ENCODE measurements around the gene TCF4. TPM values are rescaled to one million over a fixed set of nuclear protein-coding genes. Genes with fewer than 3 reads are reported as not detected.

TCF4 gene
- total RNA-seq, 1 experiment from 2014 or later: 93.7 TPM

- no peak for TF ChIP-seq CTCF (IDR thresholded peaks at IDR 0.05; ENCODE audit: insufficient read depth in 1 of 2, low read depth in 1 of 2, low read length in 1 of 2, severe bottlenecking in 1 of 2, unreplicated experiment in 1 of 2)
- Mint-ChIP-seq H3K4me1 (ENCODE audit: low read depth, unreplicated experiment) (no peaks in the 10 kb centered on the region), H3K36me3 (ENCODE audit: insufficient read depth, unreplicated experiment) (peaks cover 18% of the 10 kb centered on the region), H3K27ac (ENCODE audit: unreplicated experiment) (no peak overlapping the region), H3K4me3 (ENCODE audit: unreplicated experiment) (no peak overlapping the region), H3K27me3 (ENCODE audit: insufficient read depth, unreplicated experiment) (no peaks in the 10 kb centered on the region), H3K9me3 (ENCODE audit: unreplicated experiment) (no peaks in the 10 kb centered on the region)
- no peaks in the 10 kb centered on the region for H3K27me3 ChIP-seq (replicated peaks; ENCODE audit: control insufficient read depth, insufficient read depth, low read length)
- H3K9me3 ChIP-seq: no peaks in the 10 kb centered on the region
- intact Hi-C loops (cut with micrococcal nuclease; ENCODE audit: unreplicated experiment): no loop called here
- no peaks in the 10 kb centered on the region for H3K4me1 ChIP-seq
- DNase-seq: no peak
- POLR2A ChIA-PET: interaction anchor here (0.6 kb wide), 1 partner anchor 39 kb away, joined by 7 read pairs; no protein-coding TSS in a partner anchor
- no peaks in the 10 kb centered on the region for H3K36me3 ChIP-seq (ENCODE audit: control insufficient read depth, insufficient read depth, low read length)
- no peak overlapping the region for H3K4me3 ChIP-seq (ENCODE audit: low read depth, low read length)
- CTCF ChIA-PET: no interaction called here
- no TSS peak for BruUV-seq (replicated peaks)
Measured at GRCh38 chr18:55214969-55215368, 373.0 kb downstream of the TCF4 start.

- no peaks in the 10 kb centered on the region for H3K27me3 ChIP-seq (replicated peaks; ENCODE audit: control insufficient read depth, insufficient read depth, low read length)
- no peaks in the 10 kb centered on the region for H3K9me3 ChIP-seq
- intact Hi-C loops (cut with micrococcal nuclease; ENCODE audit: unreplicated experiment): no loop called here
- CTCF ChIA-PET: no interaction called here
- no TSS peak for BruUV-seq (replicated peaks)
- Mint-ChIP-seq H3K4me1 (ENCODE audit: low read depth, unreplicated experiment) (no peaks in the 10 kb centered on the region), H3K27me3 (ENCODE audit: insufficient read depth, unreplicated experiment) (no peaks in the 10 kb centered on the region), H3K9me3 (ENCODE audit: unreplicated experiment) (no peaks in the 10 kb centered on the region), H3K27ac (ENCODE audit: unreplicated experiment) (no peak overlapping the region), H3K36me3 (ENCODE audit: insufficient read depth, unreplicated experiment) (peaks cover 16% of the 10 kb centered on the region), H3K4me3 (ENCODE audit: unreplicated experiment) (no peak overlapping the region)
- POLR2A ChIA-PET: no interaction called here
- DNase-seq: no peak
- H3K4me3 ChIP-seq (ENCODE audit: low read depth, low read length): no peak overlapping the region
- no peaks in the 10 kb centered on the region for H3K36me3 ChIP-seq (ENCODE audit: control insufficient read depth, insufficient read depth, low read length)
- no peaks in the 10 kb centered on the region for H3K4me1 ChIP-seq
- no peak for TF ChIP-seq CTCF (IDR thresholded peaks at IDR 0.05; ENCODE audit: insufficient read depth in 1 of 2, low read depth in 1 of 2, low read length in 1 of 2, severe bottlenecking in 1 of 2, unreplicated experiment in 1 of 2)
Measured at GRCh38 chr18:55214534-55214933, 373.5 kb downstream of the TCF4 start.

GRCh38 chr18:55213586-55213985, 374.4 kb downstream of the TCF4 start:
- H3K4me1 ChIP-seq: no peaks in the 10 kb centered on the region
- Mint-ChIP-seq H3K4me3 (ENCODE audit: unreplicated experiment) (no peak overlapping the region), H3K27ac (ENCODE audit: unreplicated experiment) (no peak overlapping the region), H3K36me3 (ENCODE audit: insufficient read depth, unreplicated experiment) (peaks cover 11% of the 10 kb centered on the region), H3K9me3 (ENCODE audit: unreplicated experiment) (no peaks in the 10 kb centered on the region), H3K27me3 (ENCODE audit: insufficient read depth, unreplicated experiment) (no peaks in the 10 kb centered on the region), H3K4me1 (ENCODE audit: low read depth, unreplicated experiment) (no peaks in the 10 kb centered on the region)
- no peaks in the 10 kb centered on the region for H3K27me3 ChIP-seq (replicated peaks; ENCODE audit: control insufficient read depth, insufficient read depth, low read length)
- no peak for TF ChIP-seq CTCF (IDR thresholded peaks at IDR 0.05; ENCODE audit: insufficient read depth in 1 of 2, low read depth in 1 of 2, low read length in 1 of 2, severe bottlenecking in 1 of 2, unreplicated experiment in 1 of 2)
- ChIA-PET CTCF (no interaction called here), POLR2A (no interaction called here)
- no peak for DNase-seq
- no peak overlapping the region for H3K4me3 ChIP-seq (ENCODE audit: low read depth, low read length)
- no TSS peak for BruUV-seq (replicated peaks)
- no peaks in the 10 kb centered on the region for H3K9me3 ChIP-seq
- intact Hi-C loops (cut with micrococcal nuclease; ENCODE audit: unreplicated experiment): no loop called here
- H3K36me3 ChIP-seq (ENCODE audit: control insufficient read depth, insufficient read depth, low read length): no peaks in the 10 kb centered on the region

All from Caco-2 (cell line).